ENCODE data around the gene NDUFA5.

The NDUFA5 gene

GRCh38 chr7:123580406-123581161 is 23.0 kb upstream of the NDUFA5 start:
- H3K4me3 ChIP-seq (ENCODE audit: low read length) = no peak overlapping the region
- WGBS = 40% methylated on average over 7 of the region's 8 CpGs

GRCh38 chr7:123579416-123579815 is 21.8 kb upstream of the NDUFA5 start:
- H3K27ac ChIP-seq (ENCODE audit: low read depth, low read length) = no peak overlapping the region
- no peaks in the 10 kb centered on the region for H3K36me3 ChIP-seq (ENCODE audit: insufficient read depth, low read length)
- H3K27me3 ChIP-seq (ENCODE audit: insufficient read depth, low read length) = no peaks in the 10 kb centered on the region
- peaks cover 25% of the 10 kb centered on the region for H3K4me1 ChIP-seq (ENCODE audit: insufficient read depth, low read length)
- no peak overlapping the region for H3K9ac ChIP-seq (ENCODE audit: low read depth, low read length)
- H3K4me3 ChIP-seq (ENCODE audit: low read length) = no peak overlapping the region
- no peaks in the 10 kb centered on the region for H3K9me3 ChIP-seq (ENCODE audit: insufficient read depth, low read depth, low read length)

More at GRCh38 chr7:123580406-123581161, 23.0 kb upstream of the NDUFA5 start:
- Histone ChIP-seq H3K4me1 (ENCODE audit: insufficient read depth, low read length) (peaks cover 14% of the 10 kb centered on the region), H3K9me3 (ENCODE audit: insufficient read depth, low read depth, low read length) (no peaks in the 10 kb centered on the region), H3K9ac (ENCODE audit: low read depth, low read length) (no peak overlapping the region), H3K36me3 (ENCODE audit: insufficient read depth, low read length) (no peaks in the 10 kb centered on the region), H3K27me3 (ENCODE audit: insufficient read depth, low read length) (no peaks in the 10 kb centered on the region), H3K27ac (ENCODE audit: low read depth, low read length) (no peak overlapping the region)

- H3K36me3 ChIP-seq (ENCODE audit: insufficient read depth, low read length) = no peaks in the 10 kb centered on the region
- H3K4me1 ChIP-seq (ENCODE audit: insufficient read depth, low read length) = peaks cover 30% of the 10 kb centered on the region
- no peak overlapping the region for H3K4me3 ChIP-seq (ENCODE audit: low read length)
- H3K9me3 ChIP-seq (ENCODE audit: insufficient read depth, low read depth, low read length) = no peaks in the 10 kb centered on the region
- H3K27ac ChIP-seq (ENCODE audit: low read depth, low read length) = no peak overlapping the region
- no peak overlapping the region for H3K9ac ChIP-seq (ENCODE audit: low read depth, low read length)
- 91% methylated on average over 1 of the region's 2 CpGs for WGBS
- no peaks in the 10 kb centered on the region for H3K27me3 ChIP-seq (ENCODE audit: insufficient read depth, low read length)
Measured at GRCh38 chr7:123573896-123574467, 16.4 kb upstream of the NDUFA5 start.

GRCh38 chr7:123573341-123573740 is 15.7 kb upstream of the NDUFA5 start:
- Histone ChIP-seq H3K36me3 (ENCODE audit: insufficient read depth, low read length) (no peaks in the 10 kb centered on the region), H3K9ac (ENCODE audit: low read depth, low read length) (no peak overlapping the region), H3K9me3 (ENCODE audit: insufficient read depth, low read depth, low read length) (no peaks in the 10 kb centered on the region), H3K4me3 (ENCODE audit: low read length) (no peak overlapping the region), H3K27me3 (ENCODE audit: insufficient read depth, low read length) (no peaks in the 10 kb centered on the region), H3K27ac (ENCODE audit: low read depth, low read length) (no peak overlapping the region; the same call in 1 of the 2 replicates), H3K4me1 (ENCODE audit: insufficient read depth, low read length) (peaks cover 30% of the 10 kb centered on the region)
- 69% methylated on average over 2 of the region's 3 CpGs for WGBS

- no peaks in the 10 kb centered on the region for H3K36me3 ChIP-seq (ENCODE audit: insufficient read depth, low read length)
- no peak overlapping the region for H3K4me3 ChIP-seq (ENCODE audit: low read length)
- peaks cover 30% of the 10 kb centered on the region for H3K4me1 ChIP-seq (ENCODE audit: insufficient read depth, low read length)
- H3K27me3 ChIP-seq (ENCODE audit: insufficient read depth, low read length) = no peaks in the 10 kb centered on the region
- no peaks in the 10 kb centered on the region for H3K9me3 ChIP-seq (ENCODE audit: insufficient read depth, low read depth, low read length)
- WGBS = 96% methylated on average over 1 of the region's 1 CpG
- H3K9ac ChIP-seq (ENCODE audit: low read depth, low read length) = no peak overlapping the region
- H3K27ac ChIP-seq (ENCODE audit: low read depth, low read length) = no peak overlapping the region
Measured at GRCh38 chr7:123571684-123572083, 14.1 kb upstream of the NDUFA5 start.

- H3K4me3 ChIP-seq (ENCODE audit: low read length) = no peak overlapping the region
- H3K9ac ChIP-seq (ENCODE audit: low read depth, low read length) = no peak overlapping the region
- no peaks in the 10 kb centered on the region for H3K27me3 ChIP-seq (ENCODE audit: insufficient read depth, low read length)
- H3K4me1 ChIP-seq (ENCODE audit: insufficient read depth, low read length) = peaks cover 30% of the 10 kb centered on the region
- no peaks in the 10 kb centered on the region for H3K9me3 ChIP-seq (ENCODE audit: insufficient read depth, low read depth, low read length)
- H3K27ac ChIP-seq (ENCODE audit: low read depth, low read length) = no peak overlapping the region
- no peaks in the 10 kb centered on the region for H3K36me3 ChIP-seq (ENCODE audit: insufficient read depth, low read length)
- no CpG with 5 or more reads among the region's 1 CpG for WGBS
Measured at GRCh38 chr7:123571187-123571586, 13.6 kb upstream of the NDUFA5 start.

GRCh38 chr7:123570390-123571182 is 13.0 kb upstream of the NDUFA5 start:
- 91% methylated on average over 4 of the region's 4 CpGs for WGBS
- Histone ChIP-seq H3K27ac (ENCODE audit: low read depth, low read length) (no peak overlapping the region), H3K36me3 (ENCODE audit: insufficient read depth, low read length) (no peaks in the 10 kb centered on the region), H3K9me3 (ENCODE audit: insufficient read depth, low read depth, low read length) (no peaks in the 10 kb centered on the region), H3K9ac (ENCODE audit: low read depth, low read length) (no peak overlapping the region), H3K4me1 (ENCODE audit: insufficient read depth, low read length) (peaks cover 27% of the 10 kb centered on the region), H3K27me3 (ENCODE audit: insufficient read depth, low read length) (no peaks in the 10 kb centered on the region), H3K4me3 (ENCODE audit: low read length) (no peak overlapping the region)

- H3K27ac ChIP-seq (ENCODE audit: low read depth, low read length) = no peak overlapping the region
- H3K4me1 ChIP-seq (ENCODE audit: insufficient read depth, low read length) = peaks cover 16% of the 10 kb centered on the region
Measured at GRCh38 chr7:123569352-123570010, 11.9 kb upstream of the NDUFA5 start.

GRCh38 chr7:123562121-123562520 is 4.5 kb upstream of the NDUFA5 start:
- H3K4me3 ChIP-seq (ENCODE audit: low read length) = no peak overlapping the region
- H3K36me3 ChIP-seq (ENCODE audit: insufficient read depth, low read length) = no peaks in the 10 kb centered on the region
- no peaks in the 10 kb centered on the region for H3K27me3 ChIP-seq (ENCODE audit: insufficient read depth, low read length)
- no peak overlapping the region for H3K9ac ChIP-seq (ENCODE audit: low read depth, low read length)
- no peak overlapping the region for H3K27ac ChIP-seq (ENCODE audit: low read depth, low read length)
- no peaks in the 10 kb centered on the region for H3K9me3 ChIP-seq (ENCODE audit: insufficient read depth, low read depth, low read length)
- peaks cover 5% of the 10 kb centered on the region; the same call in 1 of the 2 replicates for H3K4me1 ChIP-seq (ENCODE audit: insufficient read depth, low read length)

More at GRCh38 chr7:123569352-123570010, 11.9 kb upstream of the NDUFA5 start:
- 88% methylated on average over 2 of the region's 2 CpGs for WGBS
- Histone ChIP-seq H3K9ac (ENCODE audit: low read depth, low read length) (no peak overlapping the region), H3K9me3 (ENCODE audit: insufficient read depth, low read depth, low read length) (no peaks in the 10 kb centered on the region), H3K27me3 (ENCODE audit: insufficient read depth, low read length) (no peaks in the 10 kb centered on the region), H3K36me3 (ENCODE audit: insufficient read depth, low read length) (no peaks in the 10 kb centered on the region), H3K4me3 (ENCODE audit: low read length) (no peak overlapping the region)

GRCh38 chr7:123558289-123558874 is 764 bp upstream of the NDUFA5 start:
- Histone ChIP-seq H3K27ac (ENCODE audit: low read depth, low read length) (peak overlapping the region; percentile 63; the same call in 1 of the 2 replicates), H3K4me3 (ENCODE audit: low read length) (peak overlapping the region; percentile 89), H3K4me1 (ENCODE audit: insufficient read depth, low read length) (peaks cover 5% of the 10 kb centered on the region; the same call in 1 of the 2 replicates), H3K9ac (ENCODE audit: low read depth, low read length) (peak overlapping the region; percentile 61), H3K36me3 (ENCODE audit: insufficient read depth, low read length) (peaks cover 18% of the 10 kb centered on the region), H3K9me3 (ENCODE audit: insufficient read depth, low read depth, low read length) (no peaks in the 10 kb centered on the region), H3K27me3 (ENCODE audit: insufficient read depth, low read length) (no peaks in the 10 kb centered on the region)
- 84% methylated on average over 4 of the region's 4 CpGs for WGBS

Measured in HUES64 (cell line).